Stimulated activated effector memory CD8-positive, alpha-beta T cell treated with anti-CD3 and anti-CD28 coated beads, Interleukin-12 subunit alpha, Interleukin-12 subunit beta, amount 100 ng/mL, for 72 hours (primary cell): ENCODE results near the gene SSMEM1.
"Not testable (repeated sequence)": the region's sequence is repeated elsewhere in the genome, so short reads cannot be mapped to it uniquely, and the experiment has no call there.

Experiments used
- ATAC-seq: fragments of 150-1000 bp; cut with Tn5 transposase; 2 replicates; pipeline ENCODE4 v1.10.0; 2021
- DNase-seq, 2 donors: peaks; one replicate each; pipeline ENCODE4 v3.0.0; 2021 to 2022; ENCODE audit warnings: low spot score in 2 of 2
- H3K27ac Mint-ChIP-seq: one replicate; pipeline ENCODE4 v1.8.0; 2022; ENCODE audit warnings: mild to moderate bottlenecking, mixed read lengths
- H3K36me3 Mint-ChIP-seq: one replicate; pipeline ENCODE4 v1.8.0; 2022; ENCODE audit warnings: mild to moderate bottlenecking, mixed read lengths
- H3K4me1 Mint-ChIP-seq: one replicate; pipeline ENCODE4 v1.8.0; 2022; ENCODE audit warnings: mixed read lengths
- H3K4me3 Mint-ChIP-seq: one replicate; pipeline ENCODE4 v1.8.0; 2022; ENCODE audit warnings: mild to moderate bottlenecking, mixed read lengths
- H3K9me3 Mint-ChIP-seq: one replicate; pipeline ENCODE4 v1.8.0; 2022; ENCODE audit warnings: mixed read lengths

SSMEM1 gene

GRCh38 chr7:130207642-130208041, at the start of gene SSMEM1:
SSMEM1 (plus strand) TSS chr7:130207860; CDS start chr7:130207911, 51 bp downstream.
- Mint-ChIP-seq H3K36me3 (peaks cover 27% of the 10 kb centered on the region), H3K4me3 (no peak within 1 kb of the TSS), H3K27ac (no peak within 1 kb of the TSS), H3K4me1 (peaks cover 17% of the 10 kb centered on the region), H3K9me3 (no peaks in the 10 kb centered on the region)
- no peak for ATAC-seq
- DNase-seq = no peak

GRCh38 chr7:130160023-130160422, 47.6 kb upstream of the SSMEM1 start:
- Mint-ChIP-seq H3K9me3 (no peaks in the 10 kb centered on the region), H3K27ac (no peak overlapping the region), H3K36me3 (peaks cover 66% of the 10 kb centered on the region), H3K4me3 (no peak overlapping the region), H3K4me1 (no peaks in the 10 kb centered on the region)
- ATAC-seq (no peak), DNase-seq (peak in 1 of 2 donors; percentile 29)

- no peak for ATAC-seq
- no peak overlapping the region for H3K4me3 Mint-ChIP-seq
- no peak for DNase-seq
- no peaks in the 10 kb centered on the region for H3K9me3 Mint-ChIP-seq
- H3K36me3 Mint-ChIP-seq = peaks cover 70% of the 10 kb centered on the region
- H3K27ac Mint-ChIP-seq = no peak overlapping the region
- no peaks in the 10 kb centered on the region for H3K4me1 Mint-ChIP-seq
Measured at GRCh38 chr7:130160455-130160854, 47.2 kb upstream of the SSMEM1 start.

GRCh38 chr7:130162196-130162595, 45.5 kb upstream of the SSMEM1 start:
- no peak for DNase-seq
- peaks cover 87% of the 10 kb centered on the region for H3K36me3 Mint-ChIP-seq
- H3K27ac Mint-ChIP-seq = no peak overlapping the region
- H3K4me3 Mint-ChIP-seq = no peak overlapping the region
- no peak for ATAC-seq
- H3K9me3 Mint-ChIP-seq = no peaks in the 10 kb centered on the region
- no peaks in the 10 kb centered on the region for H3K4me1 Mint-ChIP-seq

- H3K36me3 Mint-ChIP-seq = peaks cover 100% of the 10 kb centered on the region
- no peak overlapping the region for H3K27ac Mint-ChIP-seq
- DNase-seq (no peak), ATAC-seq (no peak)
- H3K4me1 Mint-ChIP-seq = no peaks in the 10 kb centered on the region
- no peaks in the 10 kb centered on the region for H3K9me3 Mint-ChIP-seq
- H3K4me3 Mint-ChIP-seq = no peak overlapping the region
Measured at GRCh38 chr7:130174237-130174959, 33.3 kb upstream of the SSMEM1 start.

GRCh38 chr7:130178251-130178650, 29.4 kb upstream of the SSMEM1 start:
- DNase-seq = no peak
- H3K4me3 Mint-ChIP-seq = no peak overlapping the region
- peaks cover 20% of the 10 kb centered on the region for H3K4me1 Mint-ChIP-seq
- H3K36me3 Mint-ChIP-seq = peaks cover 100% of the 10 kb centered on the region
- ATAC-seq = no peak
- no peaks in the 10 kb centered on the region for H3K9me3 Mint-ChIP-seq
- no peak overlapping the region for H3K27ac Mint-ChIP-seq

GRCh38 chr7:130179631-130180030, 28.0 kb upstream of the SSMEM1 start:
- Mint-ChIP-seq H3K4me3 (no peak overlapping the region), H3K4me1 (peaks cover 25% of the 10 kb centered on the region), H3K36me3 (peaks cover 100% of the 10 kb centered on the region), H3K9me3 (no peaks in the 10 kb centered on the region), H3K27ac (no peak overlapping the region)
- no peak for ATAC-seq
- DNase-seq = no peak

- H3K4me3 Mint-ChIP-seq = peak overlapping the region; percentile 42
- no peaks in the 10 kb centered on the region for H3K9me3 Mint-ChIP-seq
- peaks cover 25% of the 10 kb centered on the region for H3K4me1 Mint-ChIP-seq
- peaks cover 98% of the 10 kb centered on the region for H3K36me3 Mint-ChIP-seq
- DNase-seq = peak; percentile 15 to 79
- peak; percentile 99 for ATAC-seq
- H3K27ac Mint-ChIP-seq = peak overlapping the region; percentile 89
Measured at GRCh38 chr7:130180571-130181262, 26.9 kb upstream of the SSMEM1 start.

GRCh38 chr7:130181263-130181605, 26.4 kb upstream of the SSMEM1 start:
- no peak for DNase-seq
- Mint-ChIP-seq H3K4me3 (peak overlapping the region; percentile 42), H3K4me1 (peaks cover 25% of the 10 kb centered on the region), H3K9me3 (no peaks in the 10 kb centered on the region), H3K36me3 (peaks cover 96% of the 10 kb centered on the region), H3K27ac (peak overlapping the region; percentile 89)
- no peak for ATAC-seq

- Mint-ChIP-seq H3K4me3 (peak overlapping the region; percentile 43), H3K4me1 (peaks cover 25% of the 10 kb centered on the region), H3K36me3 (peaks cover 96% of the 10 kb centered on the region), H3K9me3 (no peaks in the 10 kb centered on the region), H3K27ac (peak overlapping the region; percentile 74)
- DNase-seq (no peak), ATAC-seq (peak; percentile 65)
Measured at GRCh38 chr7:130182990-130183389, 24.7 kb upstream of the SSMEM1 start.

- ATAC-seq, H3K4me3 Mint-ChIP-seq, H3K27ac Mint-ChIP-seq, H3K9me3 Mint-ChIP-seq, DNase-seq: not testable (repeated sequence)
- peaks cover 25% of the 10 kb centered on the region for H3K4me1 Mint-ChIP-seq
- H3K36me3 Mint-ChIP-seq = peaks cover 96% of the 10 kb centered on the region
Measured at GRCh38 chr7:130184349-130184748, 23.3 kb upstream of the SSMEM1 start.

GRCh38 chr7:130187360-130187759, 20.3 kb upstream of the SSMEM1 start:
- H3K4me1 Mint-ChIP-seq = peaks cover 12% of the 10 kb centered on the region
- ATAC-seq (no peak), DNase-seq (no peak)
- no peaks in the 10 kb centered on the region for H3K9me3 Mint-ChIP-seq
- H3K27ac Mint-ChIP-seq = peak overlapping the region; percentile 12
- H3K36me3 Mint-ChIP-seq = peaks cover 96% of the 10 kb centered on the region
- H3K4me3 Mint-ChIP-seq = no peak overlapping the region

GRCh38 chr7:130189343-130189742, 18.3 kb upstream of the SSMEM1 start:
- H3K4me3 Mint-ChIP-seq = no peak overlapping the region
- H3K27ac Mint-ChIP-seq = peak overlapping the region; percentile 48
- DNase-seq = no peak
- H3K9me3 Mint-ChIP-seq = no peaks in the 10 kb centered on the region
- ATAC-seq = no peak
- peaks cover 96% of the 10 kb centered on the region for H3K36me3 Mint-ChIP-seq
- no peaks in the 10 kb centered on the region for H3K4me1 Mint-ChIP-seq

GRCh38 chr7:130191791-130192190, 15.9 kb upstream of the SSMEM1 start:
- H3K27ac Mint-ChIP-seq = no peak overlapping the region
- H3K4me3 Mint-ChIP-seq = no peak overlapping the region
- no peaks in the 10 kb centered on the region for H3K9me3 Mint-ChIP-seq
- DNase-seq (no peak), ATAC-seq (no peak)
- H3K4me1 Mint-ChIP-seq = no peaks in the 10 kb centered on the region
- H3K36me3 Mint-ChIP-seq = peaks cover 97% of the 10 kb centered on the region

GRCh38 chr7:130195396-130195795, 12.3 kb upstream of the SSMEM1 start:
- no peak overlapping the region for H3K4me3 Mint-ChIP-seq
- peaks cover 16% of the 10 kb centered on the region for H3K4me1 Mint-ChIP-seq
- no peak overlapping the region for H3K27ac Mint-ChIP-seq
- peaks cover 97% of the 10 kb centered on the region for H3K36me3 Mint-ChIP-seq
- DNase-seq (no peak), ATAC-seq (no peak)
- no peaks in the 10 kb centered on the region for H3K9me3 Mint-ChIP-seq

- Mint-ChIP-seq H3K27ac (peak overlapping the region; percentile 40), H3K4me3 (no peak overlapping the region), H3K36me3 (peaks cover 97% of the 10 kb centered on the region), H3K4me1 (peaks cover 21% of the 10 kb centered on the region), H3K9me3 (no peaks in the 10 kb centered on the region)
- DNase-seq (no peak), ATAC-seq (no peak)
Measured at GRCh38 chr7:130196476-130196875, 11.2 kb upstream of the SSMEM1 start.
